ENCODE results near the gene HOMER3. TPM values are rescaled to one million over a fixed set of nuclear protein-coding genes. Genes with fewer than 3 reads are reported as not detected.

Gene HOMER3
- total and polyA plus RNA-seq, 2 of the 13 experiments (the other 11 are each of a cell fraction or from before 2014, with no cell fraction given) = 21.3 to 27.3 TPM

- TF ChIP-seq, protein P1, sequence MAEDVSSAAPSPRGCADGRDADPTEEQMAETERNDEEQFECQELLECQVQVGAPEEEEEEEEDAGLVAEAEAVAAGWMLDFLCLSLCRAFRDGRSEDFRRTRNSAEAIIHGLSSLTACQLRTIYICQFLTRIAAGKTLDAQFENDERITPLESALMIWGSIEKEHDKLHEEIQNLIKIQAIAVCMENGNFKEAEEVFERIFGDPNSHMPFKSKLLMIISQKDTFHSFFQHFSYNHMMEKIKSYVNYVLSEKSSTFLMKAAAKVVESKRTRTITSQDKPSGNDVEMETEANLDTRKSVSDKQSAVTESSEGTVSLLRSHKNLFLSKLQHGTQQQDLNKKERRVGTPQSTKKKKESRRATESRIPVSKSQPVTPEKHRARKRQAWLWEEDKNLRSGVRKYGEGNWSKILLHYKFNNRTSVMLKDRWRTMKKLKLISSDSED (CRISPR knock-in tag; IDR thresholded peaks at IDR 0.05) = no peak
- TF ChIP-seq KDM4B (CRISPR knock-in tag; IDR thresholded peaks at IDR 0.05) = no peak
- TF ChIP-seq HIC2 (CRISPR knock-in tag; IDR thresholded peaks at IDR 0.05; ENCODE audit: low read depth) = peak; percentile 34; the same call in 1 of the 2 replicates
- no peak for TF ChIP-seq FUBP1 (CRISPR knock-in tag; IDR thresholded peaks at IDR 0.05; ENCODE audit: borderline replicate concordance)
- TF ChIP-seq ZBTB7A (CRISPR knock-in tag; IDR thresholded peaks at IDR 0.05) = no peak
- no peak for TF ChIP-seq MATR3 (CRISPR knock-in tag; IDR thresholded peaks at IDR 0.05)
- no peak for TF ChIP-seq NFIB (CRISPR knock-in tag; IDR thresholded peaks at IDR 0.05; ENCODE audit: borderline replicate concordance)
- TF ChIP-seq POLR2AphosphoS5 (IDR thresholded peaks at IDR 0.05; ENCODE audit: low read depth, low read length) = no peak
- TF ChIP-seq, protein P2, sequence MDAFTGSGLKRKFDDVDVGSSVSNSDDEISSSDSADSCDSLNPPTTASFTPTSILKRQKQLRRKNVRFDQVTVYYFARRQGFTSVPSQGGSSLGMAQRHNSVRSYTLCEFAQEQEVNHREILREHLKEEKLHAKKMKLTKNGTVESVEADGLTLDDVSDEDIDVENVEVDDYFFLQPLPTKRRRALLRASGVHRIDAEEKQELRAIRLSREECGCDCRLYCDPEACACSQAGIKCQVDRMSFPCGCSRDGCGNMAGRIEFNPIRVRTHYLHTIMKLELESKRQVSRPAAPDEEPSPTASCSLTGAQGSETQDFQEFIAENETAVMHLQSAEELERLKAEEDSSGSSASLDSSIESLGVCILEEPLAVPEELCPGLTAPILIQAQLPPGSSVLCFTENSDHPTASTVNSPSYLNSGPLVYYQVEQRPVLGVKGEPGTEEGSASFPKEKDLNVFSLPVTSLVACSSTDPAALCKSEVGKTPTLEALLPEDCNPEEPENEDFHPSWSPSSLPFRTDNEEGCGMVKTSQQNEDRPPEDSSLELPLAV (CRISPR knock-in tag; conservative IDR thresholded peaks at IDR 0.05; ENCODE audit: low read depth) = no peak
- TF ChIP-seq ZNF343 (CRISPR knock-in tag; IDR thresholded peaks at IDR 0.05) = no peak
- no peak for TF ChIP-seq ZNF33B (CRISPR knock-in tag; IDR thresholded peaks at IDR 0.05)
- TF ChIP-seq HMG20B (CRISPR knock-in tag; conservative IDR thresholded peaks at IDR 0.05) = no peak
- no peak for TF ChIP-seq TBX2 (CRISPR knock-in tag; IDR thresholded peaks at IDR 0.05; ENCODE audit: borderline replicate concordance)
- TF ChIP-seq CBX1 (IDR thresholded peaks at IDR 0.05; ENCODE audit: low read depth) = peak; percentile 1
- 0 out of 2 replicates have a peak, but pooled peaks have one; percentile 2 for TF ChIP-seq MEIS2 (CRISPR knock-in tag; IDR thresholded peaks at IDR 0.05)
- TF ChIP-seq ASH2L (IDR thresholded peaks at IDR 0.05; ENCODE audit: insufficient read length, low read depth, low read length) = peak; percentile 12
- TF ChIP-seq TGIF2 (CRISPR knock-in tag; IDR thresholded peaks at IDR 0.05) = no peak
- TF ChIP-seq, protein P3, sequence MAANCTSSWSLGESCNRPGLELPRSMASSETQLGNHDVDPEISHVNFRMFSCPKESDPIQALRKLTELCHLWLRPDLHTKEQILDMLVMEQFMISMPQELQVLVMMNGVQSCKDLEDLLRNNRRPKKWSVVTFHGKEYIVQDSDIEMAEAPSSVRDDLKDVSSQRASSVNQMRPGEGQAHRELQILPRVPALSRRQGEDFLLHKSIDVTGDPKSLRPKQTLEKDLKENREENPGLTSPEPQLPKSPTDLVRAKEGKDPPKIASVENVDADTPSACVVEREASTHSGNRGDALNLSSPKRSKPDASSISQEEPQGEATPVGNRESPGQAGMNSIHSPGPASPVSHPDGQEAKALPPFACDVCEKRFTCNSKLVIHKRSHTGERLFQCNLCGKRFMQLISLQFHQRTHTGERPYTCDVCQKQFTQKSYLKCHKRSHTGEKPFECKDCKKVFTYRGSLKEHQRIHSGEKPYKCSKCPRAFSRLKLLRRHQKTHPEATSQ (CRISPR knock-in tag; IDR thresholded peaks at IDR 0.05; ENCODE audit: borderline replicate concordance) = 0 out of 2 replicates have a peak, but pooled peaks have one; percentile 40
- no peak for TF ChIP-seq ZMYM2 (CRISPR knock-in tag; IDR thresholded peaks at IDR 0.05)
- no peak for TF ChIP-seq ZNF101 (CRISPR knock-in tag; IDR thresholded peaks at IDR 0.05; ENCODE audit: borderline replicate concordance, low read depth)
- no peak for TF ChIP-seq ZNF777 (CRISPR knock-in tag; IDR thresholded peaks at IDR 0.05)
- TF ChIP-seq, protein P4, sequence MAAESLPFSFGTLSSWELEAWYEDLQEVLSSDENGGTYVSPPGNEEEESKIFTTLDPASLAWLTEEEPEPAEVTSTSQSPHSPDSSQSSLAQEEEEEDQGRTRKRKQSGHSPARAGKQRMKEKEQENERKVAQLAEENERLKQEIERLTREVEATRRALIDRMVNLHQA (CRISPR knock-in tag; IDR thresholded peaks at IDR 0.05) = no peak
Measured at GRCh38 chr19:18919900-18920214, 21.2 kb downstream of the HOMER3 start (continued).
